ENCODE measurements around the gene SPTB. TPM values are rescaled to one million over a fixed set of nuclear protein-coding genes. Genes with fewer than 3 reads are reported as not detected.
A peak's percentile ranks its signal among the peaks of the same experiment; 100 is the strongest.

SPTB gene
- total RNA-seq, 1 experiment from 2014 or later, result 2.3 TPM

- intact Hi-C loops (cut with micrococcal nuclease), result no loop called here
- Histone ChIP-seq H4K20me1 (ENCODE audit: low read length) (no peaks in the 10 kb centered on the region), H3K9me2 (replicated peaks; ENCODE audit: low read length) (no peaks in the 10 kb centered on the region), H3K27ac (ENCODE audit: low read length) (no peak overlapping the region), H3K4me2 (ENCODE audit: low read length) (peak overlapping the region; percentile 85), H3K79me2 (ENCODE audit: low read length) (no peaks in the 10 kb centered on the region), H3K27me3 (ENCODE audit: low read length) (peaks cover 51% of the 10 kb centered on the region), H3F3A (ENCODE audit: low read length, unreplicated experiment) (no peaks in the 10 kb centered on the region), H3K9ac (ENCODE audit: low read length) (peak overlapping the region; percentile 25; the same call in 1 of the 2 replicates), H3K4me3 (ENCODE audit: low read length) (peak overlapping the region; percentile 69), H3K4me1 (ENCODE audit: insufficient read depth, low read length) (peaks cover 8% of the 10 kb centered on the region; the same call in 1 of the 2 replicates), H3K9me3 (ENCODE audit: low read length) (no peaks in the 10 kb centered on the region), H3K36me3 (ENCODE audit: low read depth, low read length) (no peaks in the 10 kb centered on the region), H2AFZ (ENCODE audit: low read length) (peak overlapping the region; percentile 93)
- TF ChIP-seq EZH2phosphoT487 (IDR thresholded peaks at IDR 0.05; ENCODE audit: borderline replicate concordance, low read length), result no peak
- no peak for TF ChIP-seq EZH2 (IDR thresholded peaks at IDR 0.05; ENCODE audit: low read length, unreplicated experiment)
- TF ChIP-seq CTCF (conservative IDR thresholded peaks at IDR 0.05; ENCODE audit: low read depth, low read length), result no peak
- no TSS peak for BruUV-seq (replicated peaks)
- DNase-seq (peak; percentile 56), ATAC-seq (peak; percentile 89)
- ChIA-PET POLR2A (ENCODE audit: unreplicated experiment) (no interaction called here), CTCF (interaction anchor here (0.6 to 1.0 kb wide), 6 partner anchors 12 to 370 kb away, joined by 3 to 6 read pairs (median 4); no protein-coding TSS in a partner anchor)
These were observed 764 bp upstream of the SPTB start for GRCh38 chr14:64880221-64881121.

GRCh38 chr14:64878837-64879634 is 671 bp downstream of the SPTB start:
- H3K4me2 ChIP-seq (ENCODE audit: low read length), result peak overlapping the region; percentile 85
- no peaks in the 10 kb centered on the region for H3K79me2 ChIP-seq (ENCODE audit: low read length)
- ATAC-seq, result no peak; the same call in 1 of the 2 replicates
- intact Hi-C loops (cut with micrococcal nuclease), result no loop called here
- no peak for DNase-seq
- H3K9me2 ChIP-seq (replicated peaks; ENCODE audit: low read length), result no peaks in the 10 kb centered on the region
- TF ChIP-seq EZH2 (IDR thresholded peaks at IDR 0.05; ENCODE audit: low read length, unreplicated experiment) (no peak), CTCF (conservative IDR thresholded peaks at IDR 0.05; ENCODE audit: low read depth, low read length) (no peak), EZH2phosphoT487 (IDR thresholded peaks at IDR 0.05; ENCODE audit: borderline replicate concordance, low read length) (no peak)
- POLR2A ChIA-PET (ENCODE audit: unreplicated experiment), result no interaction called here
- H3K27me3 ChIP-seq (ENCODE audit: low read length), result peaks cover 62% of the 10 kb centered on the region
- CTCF ChIA-PET, result interaction anchor here (0.5 to 2.0 kb wide), 3 partner anchors 46 to 56 kb away, joined by 4 to 9 read pairs (median 5); no protein-coding TSS in a partner anchor
- H4K20me1 ChIP-seq (ENCODE audit: low read length), result no peaks in the 10 kb centered on the region
- no peak overlapping the region for H3K27ac ChIP-seq (ENCODE audit: low read length)
- H3K4me3 ChIP-seq (ENCODE audit: low read length), result peak overlapping the region; percentile 69
- H3K4me1 ChIP-seq (ENCODE audit: insufficient read depth, low read length), result peaks cover 8% of the 10 kb centered on the region; the same call in 1 of the 2 replicates
- no peaks in the 10 kb centered on the region for H3F3A ChIP-seq (ENCODE audit: low read length, unreplicated experiment)
- H3K9ac ChIP-seq (ENCODE audit: low read length), result no peak overlapping the region
- no peaks in the 10 kb centered on the region for H3K9me3 ChIP-seq (ENCODE audit: low read length)
- H2AFZ ChIP-seq (ENCODE audit: low read length), result peak overlapping the region; percentile 93
- no TSS peak for BruUV-seq (replicated peaks)
- no peaks in the 10 kb centered on the region for H3K36me3 ChIP-seq (ENCODE audit: low read depth, low read length)

Measured in PC-3 (cell line).